GM15510 (cell line): ENCODE data around the gene BBS9.

Source experiments
- POLR2A ChIP-seq: IDR thresholded peaks from 3 replicates; pipeline ENCODE4 v1.6.1; 2011; ENCODE audit warnings: borderline replicate concordance; ENCODE audit not compliant: insufficient read length; ENCODE audit errors: extremely low read depth

The BBS9 gene

GRCh38 chr7:33128990-33129805 is at the start of gene BBS9:
TSS of gene BBS9 (plus strand) at chr7:33129564. CDS start at chr7:33146253, 16,689 bp downstream.
- peak; percentile 55 for TF ChIP-seq POLR2A

GRCh38 chr7:33079763-33080690 is 49.3 kb upstream of the BBS9 start:
- no peak for TF ChIP-seq POLR2A

DNA sequence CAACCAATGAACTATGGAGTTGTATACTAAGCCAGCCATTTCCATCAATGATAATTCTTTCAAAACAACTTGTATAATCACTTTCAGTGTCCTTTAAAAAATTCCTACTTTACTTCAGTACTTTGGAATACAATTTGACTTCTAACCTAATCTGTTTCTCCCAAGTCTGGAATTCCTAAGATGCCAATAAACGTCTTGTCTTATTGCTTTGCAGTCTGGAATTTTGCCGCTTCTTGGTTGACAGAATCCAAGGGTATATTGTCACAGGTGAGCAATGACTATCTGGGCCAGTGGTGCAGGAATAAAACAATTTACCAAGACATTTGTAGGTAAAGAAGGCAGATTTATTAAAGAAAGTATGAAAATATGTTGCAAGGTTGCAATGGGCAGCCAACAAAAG is 42.0 kb upstream of the BBS9 start:
- TF ChIP-seq POLR2A: no peak

GRCh38 chr7:33087858-33088257 is 41.5 kb upstream of the BBS9 start:
- TF ChIP-seq POLR2A: no peak

GRCh38 chr7:33089142-33089541 is 40.2 kb upstream of the BBS9 start:
- no peak for TF ChIP-seq POLR2A

DNA sequence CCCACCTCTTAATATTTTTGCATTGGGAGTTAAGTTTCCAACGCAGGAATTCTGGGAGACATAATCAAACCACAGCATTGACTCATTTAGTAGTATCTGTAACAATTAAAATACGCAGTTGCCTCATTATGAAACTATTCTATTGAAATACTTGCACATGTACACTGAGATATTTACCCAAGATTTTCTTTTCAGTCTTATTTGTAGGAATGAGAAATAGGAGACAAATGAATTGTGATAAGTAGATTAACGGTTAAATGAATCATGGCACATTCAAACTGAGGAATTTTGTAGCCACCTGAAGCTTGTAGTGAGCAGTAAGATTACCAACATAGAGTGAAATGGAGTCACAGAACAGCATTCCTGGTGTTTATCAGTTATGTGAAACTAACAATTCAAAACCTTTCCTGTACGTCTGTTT is 38.2 kb upstream of the BBS9 start:
- TF ChIP-seq POLR2A: no peak

DNA sequence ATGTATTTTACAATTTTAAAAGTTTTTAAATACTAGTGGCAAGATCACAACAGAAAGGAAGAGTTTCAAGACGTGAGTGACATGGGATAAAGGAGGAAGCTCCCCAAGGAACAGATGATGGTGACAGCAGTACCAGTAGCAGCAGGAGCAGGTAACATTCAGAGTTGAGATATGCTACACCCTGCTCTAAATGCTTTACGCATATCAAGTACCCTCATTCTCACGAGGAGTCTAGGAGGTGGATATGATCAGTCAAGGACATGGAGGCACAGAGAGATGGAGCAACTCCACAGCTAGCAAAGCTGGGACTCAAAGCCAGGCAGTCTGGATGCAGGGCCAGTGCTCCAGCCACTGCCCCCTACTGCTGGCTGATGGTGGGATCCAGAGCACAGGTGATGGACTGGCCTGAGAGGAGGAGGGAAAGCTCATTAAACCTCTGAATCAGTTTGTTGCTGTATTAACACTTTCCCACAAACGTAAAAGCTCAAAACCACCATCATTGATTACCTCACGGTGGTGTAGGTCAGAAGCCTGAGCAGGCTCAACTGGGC is 37.6 kb upstream of the BBS9 start:
- TF ChIP-seq POLR2A: no peak

DNA sequence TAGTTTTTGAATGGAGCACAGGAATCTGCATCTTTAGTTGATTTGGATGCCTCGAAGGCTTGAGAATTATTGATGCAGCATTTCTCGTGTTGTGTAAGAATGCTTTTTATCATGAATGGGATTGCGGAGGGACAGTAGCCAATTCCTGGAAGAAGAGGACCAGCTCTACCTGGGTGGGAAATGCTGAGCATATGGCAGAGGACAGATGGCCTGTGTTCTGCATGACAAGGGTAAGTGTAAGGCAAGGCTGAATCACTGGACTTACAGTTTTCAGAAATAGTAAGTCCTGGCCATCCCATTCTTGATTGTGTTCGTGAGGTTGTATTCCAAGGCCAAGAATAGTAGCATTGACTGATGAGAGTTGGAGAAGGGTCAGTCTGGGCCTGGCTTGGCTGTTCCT is 36.1 kb upstream of the BBS9 start:
- no peak for TF ChIP-seq POLR2A

DNA sequence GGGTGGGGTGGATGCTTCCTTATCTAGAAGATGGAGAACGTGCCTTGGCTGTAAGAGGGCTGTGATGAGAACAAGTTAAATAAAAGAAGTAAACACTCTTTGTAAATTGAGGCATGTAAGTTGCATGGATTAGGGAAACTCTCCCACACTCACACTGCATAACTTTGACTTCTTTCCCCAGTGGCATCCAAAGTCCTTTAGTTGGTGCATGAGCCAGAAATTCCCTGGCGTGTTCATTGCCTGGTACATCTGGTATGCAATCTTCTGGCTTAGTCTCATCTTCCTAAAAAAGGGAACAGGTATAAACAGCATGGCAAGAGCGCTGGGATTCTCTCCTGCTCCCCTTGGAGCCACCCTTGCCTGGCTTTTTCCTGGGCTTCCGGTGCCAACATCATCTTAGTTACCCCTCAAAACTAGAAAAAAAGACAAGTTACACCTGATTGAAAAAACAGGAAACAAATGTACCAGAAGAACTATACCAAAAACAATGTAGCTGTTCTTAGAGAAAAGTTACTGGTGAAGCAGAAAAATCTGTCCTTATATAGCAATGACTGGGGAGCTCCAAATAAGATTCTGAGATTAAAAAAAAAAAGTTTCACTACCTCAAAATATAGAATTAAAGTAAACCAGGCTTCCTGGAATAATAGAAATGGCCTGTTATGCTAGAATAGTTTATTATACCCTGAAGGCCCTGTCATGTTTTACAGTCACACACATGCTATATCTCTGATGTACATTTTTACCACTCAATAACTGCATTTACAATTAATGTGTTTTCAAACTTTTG is 30.0 kb upstream of the BBS9 start:
- TF ChIP-seq POLR2A: no peak

DNA sequence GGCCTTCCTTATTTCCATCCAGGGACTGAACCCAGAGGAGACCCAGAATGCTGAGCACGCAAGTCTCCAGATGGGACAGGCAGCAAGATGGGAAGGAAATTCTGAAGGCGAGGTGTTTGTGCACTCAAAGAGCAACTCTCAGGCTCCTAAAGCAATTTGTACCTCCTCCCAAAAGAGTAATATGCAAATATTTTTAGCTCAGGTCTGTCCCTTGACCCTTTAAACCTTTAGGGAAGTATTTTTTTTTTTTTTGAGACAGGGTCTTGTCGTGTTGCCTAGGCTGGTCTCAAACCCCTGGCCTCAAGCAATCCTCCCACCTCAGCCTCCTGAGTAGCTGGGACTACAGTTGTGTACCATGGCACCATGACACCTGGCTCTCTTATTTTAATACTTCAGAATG is 28.6 kb upstream of the BBS9 start:
- TF ChIP-seq POLR2A: no peak

DNA sequence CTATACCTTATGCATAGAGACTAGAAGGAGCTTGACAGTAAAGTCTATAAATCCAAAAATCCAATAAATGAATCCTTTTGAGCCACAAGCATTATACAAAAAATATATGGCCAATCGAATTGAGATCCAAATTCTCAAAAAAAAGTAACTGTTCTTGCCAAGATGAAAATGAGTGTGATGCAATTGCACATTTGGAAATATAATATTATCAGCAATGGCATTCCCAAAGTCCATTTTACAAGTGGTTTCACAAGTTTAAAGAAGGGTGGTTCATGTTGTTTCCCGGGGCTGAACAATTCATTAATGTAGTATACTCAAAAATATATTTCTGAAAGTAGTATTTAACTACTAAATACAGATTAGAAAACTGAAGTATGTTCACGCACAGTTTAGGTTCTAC is 27.5 kb upstream of the BBS9 start:
- no peak for TF ChIP-seq POLR2A

- no peak for TF ChIP-seq POLR2A
Observed at GRCh38 chr7:33107136-33108066, 22.0 kb upstream of the BBS9 start.

GRCh38 chr7:33108554-33109004 is 20.8 kb upstream of the BBS9 start:
- TF ChIP-seq POLR2A: no peak

- peak; percentile 70 for TF ChIP-seq POLR2A
Observed at GRCh38 chr7:33109005-33109757, 20.2 kb upstream of the BBS9 start, which contains the start of gene RP9. TSS of gene RP9 (minus strand) at chr7:33109404. CDS start at chr7:33109372, 32 bp downstream.
